SU-DHL-6 (cell line): Measurements from ENCODE around the gene GTF2H2C_2.
"Not testable (repeated sequence)": the region's sequence is repeated elsewhere in the genome, so short reads cannot be mapped to it uniquely, and the experiment has no call there.

Source experiments
- H2AFZ ChIP-seq: fragments of 200-600 bp; sonication (generic); 2 replicates; pipeline ENCODE4 v1.6.1; 2014; ENCODE audit warnings: low read depth, mild to moderate bottlenecking, moderate library complexity, mixed read lengths, antibody characterized with exemption, low read length; ENCODE audit not compliant: severe bottlenecking
- H3F3A ChIP-seq: fragments of 200-600 bp; shearing (Covaris generic); 2 replicates; pipeline ENCODE4 v1.6.0; 2016; ENCODE audit warnings: antibody characterized with exemption, mild to moderate bottlenecking; ENCODE audit not compliant: insufficient read depth
- H3K27ac ChIP-seq: fragments of 200-600 bp; sonication (generic); 2 replicates; pipeline ENCODE4 v1.5.1; 2016; ENCODE audit warnings: low read depth, mild to moderate bottlenecking, low read length, moderate library complexity, mixed read lengths
- H3K27me3 ChIP-seq: fragments of 200-600 bp; sonication (generic), shearing (Covaris generic); 2 replicates; pipeline ENCODE4 v1.6.0; 2014; ENCODE audit warnings: mild to moderate bottlenecking, low read length
- H3K36me3 ChIP-seq: fragments of 200-600 bp; sonication (generic); 2 replicates; pipeline ENCODE4 v1.6.1; 2014; ENCODE audit warnings: mild to moderate bottlenecking, low read length, mixed read lengths
- H3K4me2 ChIP-seq: fragments of 300-600, 200-600 bp; shearing (Covaris generic), sonication (generic); 2 replicates; pipeline ENCODE4 v1.6.0; 2014; ENCODE audit warnings: low read length, low read depth, mild to moderate bottlenecking; ENCODE audit not compliant: poor library complexity, severe bottlenecking
- H3K4me3 ChIP-seq: fragments of 200-600 bp; sonication (generic); 2 replicates; pipeline ENCODE4 v1.5.1; 2014; ENCODE audit warnings: antibody characterized with exemption, low read length, mild to moderate bottlenecking, mixed read lengths; ENCODE audit not compliant: insufficient read depth, poor library complexity, severe bottlenecking
- H3K79me2 ChIP-seq: fragments of 200-600 bp; sonication (generic); 2 replicates; pipeline ENCODE4 v1.6.1; 2014; ENCODE audit warnings: mild to moderate bottlenecking, low read length, moderate library complexity; ENCODE audit not compliant: insufficient read depth
- H3K9ac ChIP-seq: fragments of 200-600 bp; sonication (generic); 2 replicates; pipeline ENCODE4 v1.7.0; 2014; ENCODE audit warnings: mild to moderate bottlenecking, low read length
- H3K9me2 ChIP-seq: fragments of 200-600 bp; sonication (generic); replicated peaks from 2 replicates; pipeline ENCODE4 v1.6.1; 2014; ENCODE audit warnings: low read length; ENCODE audit not compliant: insufficient read depth
- H3K9me3 ChIP-seq: fragments of 200-600 bp; sonication (generic); 2 replicates; pipeline ENCODE4 v1.6.1; 2014; ENCODE audit warnings: low read length, mixed read lengths; ENCODE audit not compliant: insufficient read depth
- H4K20me1 ChIP-seq: fragments of 200-600 bp; sonication (generic); 2 replicates; pipeline ENCODE4 v1.6.1; 2014; ENCODE audit warnings: low read depth, mild to moderate bottlenecking, antibody characterized with exemption, low read length, moderate library complexity, mixed read lengths

Gene GTF2H2C_2

DNA sequence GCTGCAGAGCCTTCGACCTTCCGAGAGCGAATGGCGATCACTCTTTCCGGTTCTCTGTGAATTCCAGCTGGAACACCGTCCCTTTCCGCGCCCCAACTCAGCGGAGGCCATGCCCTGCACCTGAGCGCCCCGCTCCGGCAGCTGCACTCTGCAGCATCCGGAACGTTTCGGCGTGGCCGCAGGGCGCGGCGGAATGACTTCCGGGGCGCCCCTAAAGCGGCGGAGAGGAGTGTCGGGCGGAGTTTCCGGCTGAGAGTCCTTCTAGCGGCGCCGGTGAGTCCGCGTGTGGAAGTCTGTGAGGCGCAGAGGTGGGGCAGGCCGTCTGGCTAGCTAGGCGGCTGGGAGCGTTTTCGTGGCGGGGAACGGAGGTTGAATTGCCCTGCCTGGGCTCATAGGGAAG, at the start of gene GTF2H2C_2:
TSS of gene GTF2H2C_2 (plus strand) at position 252 of the 400 bp plus-strand sequence.
- H3K36me3 ChIP-seq, H3K79me2 ChIP-seq, H3K27me3 ChIP-seq, H3K9me3 ChIP-seq, H3K9ac ChIP-seq, H4K20me1 ChIP-seq, H2AFZ ChIP-seq, H3F3A ChIP-seq, H3K4me2 ChIP-seq, H3K9me2 ChIP-seq, H3K4me3 ChIP-seq, H3K27ac ChIP-seq: not testable (repeated sequence)

DNA sequence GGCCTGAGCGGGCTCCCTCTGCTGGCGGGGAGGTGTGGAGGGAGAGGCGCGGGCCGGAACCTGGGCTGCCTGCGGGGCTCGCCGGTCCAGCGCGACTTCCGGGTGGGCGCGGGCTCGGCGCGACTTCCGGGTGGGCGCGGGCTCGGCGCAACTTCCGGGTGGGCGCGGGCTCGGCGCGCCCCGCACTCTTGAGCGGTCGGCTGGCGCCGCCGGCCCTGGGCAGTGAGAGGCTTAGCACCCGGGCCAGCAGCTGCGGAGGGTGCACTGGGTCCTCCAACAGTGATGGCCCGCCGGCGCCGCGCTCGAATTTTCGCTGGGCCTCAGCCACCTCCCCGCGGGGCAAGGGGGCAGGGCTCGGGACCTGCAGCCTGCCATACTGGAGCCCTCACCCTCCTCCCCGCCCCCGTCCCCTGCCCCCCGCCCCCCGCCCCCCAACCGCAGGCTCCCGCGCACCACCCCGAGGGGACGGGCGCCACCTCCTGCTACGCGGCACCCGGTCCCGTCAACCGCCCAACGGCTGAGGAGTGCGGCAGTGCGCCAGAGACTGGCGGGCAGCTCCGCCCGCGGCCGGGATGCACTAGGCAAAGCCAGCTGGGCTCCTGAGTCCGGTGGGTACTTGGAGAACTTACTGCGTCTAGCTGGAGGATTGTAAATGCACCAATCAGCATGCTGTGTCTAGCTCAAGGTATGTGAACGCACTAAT, 14.0 kb upstream of the GTF2H2C_2 start:
- not testable (repeated sequence) for H3F3A ChIP-seq, H3K79me2 ChIP-seq, H3K36me3 ChIP-seq, H3K27ac ChIP-seq, H4K20me1 ChIP-seq, H2AFZ ChIP-seq, H3K27me3 ChIP-seq, H3K9me3 ChIP-seq, H3K9me2 ChIP-seq, H3K4me2 ChIP-seq
- Histone ChIP-seq H3K9ac (peak overlapping the region; percentile 40; the same call in 1 of the 2 replicates), H3K4me3 (peak overlapping the region; percentile 48)

DNA sequence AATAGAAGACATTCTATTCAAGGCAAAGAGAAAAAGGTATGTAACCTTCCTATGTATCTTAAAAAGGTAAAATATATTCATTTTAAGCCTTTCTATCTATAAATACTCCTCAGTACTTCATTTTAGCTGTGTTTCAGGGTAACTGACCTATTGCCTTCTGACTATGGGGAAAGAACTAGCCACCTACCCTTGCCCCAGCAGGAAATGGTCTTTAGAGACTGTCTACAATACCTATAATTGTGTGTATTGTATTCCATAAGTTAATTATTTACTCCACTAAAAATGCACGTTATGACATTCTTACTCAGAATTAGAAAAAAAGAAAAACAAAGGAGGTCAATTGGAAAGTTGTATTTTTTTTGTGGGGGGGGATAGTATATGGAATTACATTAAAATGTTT, 6.2 kb downstream of the GTF2H2C_2 start:
- H3K9ac ChIP-seq, H3F3A ChIP-seq, H4K20me1 ChIP-seq, H3K4me3 ChIP-seq, H3K36me3 ChIP-seq, H3K79me2 ChIP-seq, H2AFZ ChIP-seq, H3K4me2 ChIP-seq, H3K27ac ChIP-seq, H3K9me2 ChIP-seq, H3K9me3 ChIP-seq, H3K27me3 ChIP-seq: not testable (repeated sequence)

DNA sequence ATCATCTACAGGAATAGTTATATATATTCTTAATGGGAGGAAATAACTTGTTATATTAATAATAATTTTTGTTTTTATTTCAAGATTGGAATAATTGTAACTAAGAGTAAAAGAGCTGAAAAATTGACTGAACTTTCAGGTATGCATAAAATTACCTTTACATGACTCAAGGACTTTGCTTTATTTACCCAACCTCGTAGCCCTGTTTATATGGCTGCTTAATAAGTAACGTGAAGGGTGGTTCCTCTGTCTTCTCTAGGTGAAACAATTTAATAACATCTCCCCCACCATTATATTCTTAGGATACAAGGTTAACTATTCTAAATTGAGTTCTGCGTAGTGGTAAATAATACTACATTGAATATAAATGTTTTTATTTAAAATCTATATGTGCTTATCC, 8.0 kb downstream of the GTF2H2C_2 start:
- not testable (repeated sequence) for H3K9ac ChIP-seq, H3K27ac ChIP-seq, H3K27me3 ChIP-seq, H3K79me2 ChIP-seq, H3K4me3 ChIP-seq, H3F3A ChIP-seq, H3K36me3 ChIP-seq, H3K9me3 ChIP-seq, H3K9me2 ChIP-seq, H4K20me1 ChIP-seq, H3K4me2 ChIP-seq, H2AFZ ChIP-seq

DNA sequence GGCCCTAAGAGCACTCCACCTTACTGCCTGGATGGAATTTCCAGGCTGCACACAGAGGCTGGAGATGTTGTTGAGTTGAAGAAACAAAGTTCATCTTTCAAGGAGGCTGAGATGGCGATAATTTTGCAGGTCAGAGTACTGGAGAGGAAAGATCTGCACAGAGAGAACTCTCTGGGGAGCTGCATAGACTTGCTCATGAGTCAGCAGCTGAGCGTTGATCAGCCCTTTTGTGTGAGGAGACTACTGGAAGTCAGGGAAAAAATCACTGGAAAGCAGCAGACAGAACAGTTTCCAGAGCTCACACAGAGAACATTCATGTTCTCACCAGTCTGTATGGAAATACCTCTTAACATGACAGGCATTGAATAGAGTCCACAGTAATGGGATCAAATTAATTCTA, 23.4 kb downstream of the GTF2H2C_2 start:
- H3K9me2 ChIP-seq, H3K4me2 ChIP-seq, H2AFZ ChIP-seq, H4K20me1 ChIP-seq, H3K27ac ChIP-seq, H3K9ac ChIP-seq, H3K4me3 ChIP-seq, H3F3A ChIP-seq, H3K79me2 ChIP-seq, H3K9me3 ChIP-seq, H3K27me3 ChIP-seq, H3K36me3 ChIP-seq: not testable (repeated sequence)

DNA sequence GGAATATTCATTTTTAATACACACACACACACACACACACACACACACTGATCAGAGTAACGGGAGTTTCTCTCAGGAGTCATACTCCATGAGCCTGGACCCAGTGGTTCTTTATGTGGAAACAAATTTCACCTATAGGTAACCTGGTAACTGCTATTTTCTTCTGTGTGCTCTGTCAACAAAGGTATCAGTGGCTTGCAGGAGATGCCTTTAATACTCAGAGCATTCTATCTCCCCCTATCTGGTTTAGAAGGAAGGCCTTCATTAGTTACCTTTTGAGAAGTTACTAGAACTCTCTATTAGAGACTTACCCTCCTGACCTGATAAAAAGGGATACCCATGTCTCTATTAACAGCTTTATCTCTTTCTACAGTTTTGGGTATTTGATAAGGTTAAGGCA, 34.4 kb downstream of the GTF2H2C_2 start:
- not testable (repeated sequence) for H3K27me3 ChIP-seq, H3K36me3 ChIP-seq, H3K4me3 ChIP-seq, H2AFZ ChIP-seq, H3K9ac ChIP-seq, H3K79me2 ChIP-seq, H3K27ac ChIP-seq, H4K20me1 ChIP-seq, H3K4me2 ChIP-seq, H3K9me3 ChIP-seq, H3K9me2 ChIP-seq, H3F3A ChIP-seq

DNA sequence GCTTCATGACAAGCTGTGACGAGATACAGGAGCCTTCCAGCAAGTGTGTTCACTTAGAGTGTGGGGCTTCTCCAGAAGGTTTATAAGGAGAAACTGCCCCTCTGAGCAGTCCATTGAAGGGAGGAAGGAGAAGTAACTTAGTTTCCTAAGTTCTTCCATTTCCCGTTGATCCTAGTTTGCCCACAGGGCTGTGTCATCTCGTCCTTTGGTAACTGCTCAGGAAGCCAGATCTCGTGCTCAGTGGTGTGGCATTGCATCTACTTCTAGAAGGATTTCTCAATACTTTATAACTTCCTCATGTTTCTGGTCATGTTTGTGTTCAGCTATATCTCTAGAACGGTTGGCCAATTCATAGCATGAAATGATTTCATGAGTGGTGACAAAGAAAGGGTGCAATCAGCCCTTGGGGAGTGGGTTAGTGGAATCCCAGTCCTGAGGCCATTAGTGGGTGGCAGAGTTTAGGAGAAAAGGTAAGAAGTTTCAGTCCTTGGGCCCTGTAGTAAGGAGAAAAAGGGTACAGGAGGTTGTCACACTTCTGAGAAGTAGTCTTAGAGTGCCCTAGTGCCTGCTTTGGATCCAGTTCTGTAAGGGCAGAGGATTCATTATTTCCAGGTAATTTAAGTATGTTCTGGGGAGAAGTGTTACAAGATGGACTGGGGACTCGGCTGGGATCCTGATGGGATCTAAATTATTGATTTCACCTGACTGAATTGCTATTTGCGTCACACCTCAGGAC, 36.2 kb downstream of the GTF2H2C_2 start:
- H3K79me2 ChIP-seq, H3K4me2 ChIP-seq, H3K27me3 ChIP-seq, H3K27ac ChIP-seq, H3F3A ChIP-seq, H3K9ac ChIP-seq, H3K4me3 ChIP-seq, H3K9me3 ChIP-seq, H3K9me2 ChIP-seq, H3K36me3 ChIP-seq, H2AFZ ChIP-seq, H4K20me1 ChIP-seq: not testable (repeated sequence)

DNA sequence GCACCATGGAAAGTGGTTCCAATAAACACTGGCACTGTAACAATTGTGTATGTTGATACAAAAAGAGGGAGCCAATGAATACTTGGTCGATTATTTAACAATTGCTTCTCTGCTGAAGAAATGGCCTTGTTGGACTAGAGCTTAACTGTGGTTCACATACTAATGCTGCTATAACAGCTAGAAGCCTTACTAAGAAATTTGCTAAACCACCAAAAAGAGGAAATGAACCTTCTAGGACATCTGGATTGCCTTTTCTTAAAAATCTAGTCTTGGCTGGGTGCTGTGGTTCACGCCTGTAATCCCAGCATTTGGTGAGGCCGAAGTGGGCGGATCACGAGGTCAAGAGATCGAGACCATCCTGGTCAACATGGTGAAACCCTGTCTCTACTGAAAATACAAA, 41.9 kb downstream of the GTF2H2C_2 start:
- H3K9me3 ChIP-seq, H3K27me3 ChIP-seq, H3K9ac ChIP-seq, H3K4me3 ChIP-seq, H4K20me1 ChIP-seq, H3K36me3 ChIP-seq, H3F3A ChIP-seq, H3K9me2 ChIP-seq, H3K4me2 ChIP-seq, H3K27ac ChIP-seq, H2AFZ ChIP-seq, H3K79me2 ChIP-seq: not testable (repeated sequence)
